Hematopoietic multipotent progenitor cell treated with erythropoietin and hydrocortisone succinate and interleukin-3 and kit ligand, for 6 days (in vitro differentiated cells): Measurements from ENCODE around the gene ARHGEF28.

Experiments
- DNase-seq: peaks from one replicate; pipeline ENCODE4 v3.0.0-alpha.2; 2015

Gene ARHGEF28, protein sequence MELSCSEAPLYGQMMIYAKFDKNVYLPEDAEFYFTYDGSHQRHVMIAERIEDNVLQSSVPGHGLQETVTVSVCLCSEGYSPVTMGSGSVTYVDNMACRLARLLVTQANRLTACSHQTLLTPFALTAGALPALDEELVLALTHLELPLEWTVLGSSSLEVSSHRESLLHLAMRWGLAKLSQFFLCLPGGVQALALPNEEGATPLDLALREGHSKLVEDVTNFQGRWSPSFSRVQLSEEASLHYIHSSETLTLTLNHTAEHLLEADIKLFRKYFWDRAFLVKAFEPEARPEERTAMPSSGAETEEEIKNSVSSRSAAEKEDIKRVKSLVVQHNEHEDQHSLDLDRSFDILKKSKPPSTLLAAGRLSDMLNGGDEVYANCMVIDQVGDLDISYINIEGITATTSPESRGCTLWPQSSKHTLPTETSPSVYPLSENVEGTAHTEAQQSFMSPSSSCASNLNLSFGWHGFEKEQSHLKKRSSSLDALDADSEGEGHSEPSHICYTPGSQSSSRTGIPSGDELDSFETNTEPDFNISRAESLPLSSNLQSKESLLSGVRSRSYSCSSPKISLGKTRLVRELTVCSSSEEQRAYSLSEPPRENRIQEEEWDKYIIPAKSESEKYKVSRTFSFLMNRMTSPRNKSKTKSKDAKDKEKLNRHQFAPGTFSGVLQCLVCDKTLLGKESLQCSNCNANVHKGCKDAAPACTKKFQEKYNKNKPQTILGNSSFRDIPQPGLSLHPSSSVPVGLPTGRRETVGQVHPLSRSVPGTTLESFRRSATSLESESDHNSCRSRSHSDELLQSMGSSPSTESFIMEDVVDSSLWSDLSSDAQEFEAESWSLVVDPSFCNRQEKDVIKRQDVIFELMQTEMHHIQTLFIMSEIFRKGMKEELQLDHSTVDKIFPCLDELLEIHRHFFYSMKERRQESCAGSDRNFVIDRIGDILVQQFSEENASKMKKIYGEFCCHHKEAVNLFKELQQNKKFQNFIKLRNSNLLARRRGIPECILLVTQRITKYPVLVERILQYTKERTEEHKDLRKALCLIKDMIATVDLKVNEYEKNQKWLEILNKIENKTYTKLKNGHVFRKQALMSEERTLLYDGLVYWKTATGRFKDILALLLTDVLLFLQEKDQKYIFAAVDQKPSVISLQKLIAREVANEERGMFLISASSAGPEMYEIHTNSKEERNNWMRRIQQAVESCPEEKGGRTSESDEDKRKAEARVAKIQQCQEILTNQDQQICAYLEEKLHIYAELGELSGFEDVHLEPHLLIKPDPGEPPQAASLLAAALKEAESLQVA (N-terminal part only)

GRCh38 chr5:73625944-73626811 is at the start of gene ARHGEF28:
Gene ARHGEF28 (plus strand): TSS chr5:73626196. CDS start chr5:73684852, 58,656 bp downstream.
- peak; percentile 73 for DNase-seq

DNA sequence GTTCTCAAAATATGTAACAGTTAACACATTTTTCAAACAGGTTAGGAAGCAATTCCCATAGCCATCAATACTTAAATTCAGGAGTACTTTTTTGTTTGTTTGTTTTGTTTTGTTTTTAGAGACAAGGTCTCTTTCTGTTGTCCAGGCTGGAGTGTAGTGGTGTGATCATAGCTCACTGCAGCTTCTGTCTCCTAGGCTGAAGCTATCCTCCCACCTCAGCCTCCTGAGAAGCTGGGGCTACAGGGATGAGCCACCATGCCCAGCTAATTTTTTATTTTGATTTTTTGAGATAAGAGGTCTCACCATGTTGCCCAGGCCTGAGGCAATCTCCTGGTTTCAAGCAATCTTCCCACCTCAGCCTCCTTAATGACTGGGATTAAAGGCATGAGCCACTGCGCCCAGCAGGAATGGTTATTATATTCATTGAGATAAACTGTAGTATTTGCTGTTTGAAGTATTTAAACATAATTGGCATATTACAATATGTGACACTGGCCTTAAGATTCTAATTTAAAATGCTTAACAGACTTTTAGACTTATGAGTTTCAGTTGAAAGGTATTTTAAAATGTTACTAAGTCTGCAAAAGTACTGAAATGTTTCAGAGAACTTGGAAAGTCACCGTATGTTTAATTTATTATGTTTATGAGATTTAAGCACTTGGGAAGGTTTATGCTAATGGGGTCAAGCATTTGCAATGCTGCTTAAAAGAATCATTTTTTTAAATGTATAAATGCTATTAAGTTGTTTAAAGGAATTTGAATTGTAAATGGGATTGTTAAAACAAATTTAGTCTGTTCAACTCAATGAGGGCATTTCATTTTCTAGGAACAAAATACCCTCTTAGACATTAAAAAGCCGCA is 43.5 kb upstream of the ARHGEF28 start:
- no peak for DNase-seq

GRCh38 chr5:73587923-73588322 is 38.1 kb upstream of the ARHGEF28 start:
- DNase-seq = no peak

GRCh38 chr5:73591102-73591695 is 34.8 kb upstream of the ARHGEF28 start:
- DNase-seq = peak; percentile 84

- no peak for DNase-seq
Observed at GRCh38 chr5:73591698-73592501, 34.1 kb upstream of the ARHGEF28 start.

DNA sequence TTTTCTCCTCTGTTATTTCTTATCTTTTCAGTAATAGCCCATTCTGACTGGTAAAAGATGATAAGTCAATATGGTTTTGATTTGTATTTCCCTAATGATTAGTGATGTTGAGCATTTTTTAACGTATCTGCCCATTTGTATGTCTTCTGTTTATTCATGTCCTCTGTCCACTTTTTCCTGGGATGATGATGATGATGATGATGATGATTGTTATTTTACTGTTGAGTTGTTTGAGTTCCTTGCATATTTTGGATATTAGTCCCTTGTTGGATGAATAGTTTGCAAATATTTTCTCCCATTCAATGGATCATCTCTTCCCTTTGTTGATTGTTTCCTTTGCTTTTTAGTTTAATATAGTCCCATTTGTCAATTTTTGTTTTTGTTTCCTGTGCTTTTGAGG is 33.4 kb upstream of the ARHGEF28 start:
- no peak for DNase-seq

GRCh38 chr5:73596705-73597328 is 29.2 kb upstream of the ARHGEF28 start:
- peak; percentile 82 for DNase-seq

GRCh38 chr5:73599380-73599779 is 26.6 kb upstream of the ARHGEF28 start:
- no peak for DNase-seq

GRCh38 chr5:73603998-73604397 is 22.0 kb upstream of the ARHGEF28 start:
- DNase-seq = no peak

- no peak for DNase-seq
Observed at GRCh38 chr5:73605223-73606087, 20.5 kb upstream of the ARHGEF28 start.

DNA sequence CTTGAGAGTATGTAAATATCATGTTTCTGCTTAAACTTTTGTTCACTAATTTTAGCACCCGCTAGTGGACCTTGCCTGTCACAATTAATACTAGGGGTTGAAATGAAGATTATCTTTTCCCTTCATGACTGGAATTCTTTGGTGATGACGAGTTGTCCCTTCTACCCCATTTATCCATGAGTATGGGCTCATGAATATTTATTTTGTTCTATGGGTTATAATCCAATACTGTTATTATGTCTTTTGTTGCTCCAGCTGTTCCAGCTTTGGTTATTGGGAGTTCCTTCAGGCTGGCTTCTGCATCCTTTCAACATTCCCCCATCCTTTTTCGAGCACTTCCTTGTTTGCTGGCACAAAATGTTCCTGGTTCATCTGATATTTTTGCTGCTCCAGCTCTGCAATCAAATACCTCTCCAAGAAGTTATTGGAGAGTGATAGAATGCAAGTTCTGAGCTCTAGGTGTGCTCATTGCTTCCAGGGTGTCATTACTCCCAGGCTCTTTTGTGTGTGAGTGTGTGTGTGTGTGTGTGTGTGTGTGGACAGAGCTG is 19.7 kb upstream of the ARHGEF28 start:
- no peak for DNase-seq

- DNase-seq = no peak
Observed at GRCh38 chr5:73607228-73607627, 18.8 kb upstream of the ARHGEF28 start.

DNA sequence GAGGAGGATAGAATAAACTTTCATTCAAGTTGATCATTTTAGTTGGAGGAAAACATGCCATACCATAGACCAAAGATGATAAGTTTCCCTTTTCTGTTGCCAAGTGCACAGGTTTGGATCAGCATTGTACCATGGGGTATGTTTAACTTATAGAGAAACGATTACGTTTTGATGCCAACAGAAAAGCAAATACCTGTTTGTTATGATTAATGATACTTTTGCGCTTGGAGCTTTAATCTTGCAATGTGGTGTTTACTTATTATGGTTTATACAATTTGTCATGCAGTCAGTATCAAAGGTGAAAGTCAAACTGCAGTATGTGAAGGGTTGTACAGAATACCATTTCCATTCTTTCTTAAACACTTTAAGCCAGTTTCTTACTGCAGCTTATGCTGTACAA is 13.2 kb upstream of the ARHGEF28 start:
- DNase-seq = no peak

DNA sequence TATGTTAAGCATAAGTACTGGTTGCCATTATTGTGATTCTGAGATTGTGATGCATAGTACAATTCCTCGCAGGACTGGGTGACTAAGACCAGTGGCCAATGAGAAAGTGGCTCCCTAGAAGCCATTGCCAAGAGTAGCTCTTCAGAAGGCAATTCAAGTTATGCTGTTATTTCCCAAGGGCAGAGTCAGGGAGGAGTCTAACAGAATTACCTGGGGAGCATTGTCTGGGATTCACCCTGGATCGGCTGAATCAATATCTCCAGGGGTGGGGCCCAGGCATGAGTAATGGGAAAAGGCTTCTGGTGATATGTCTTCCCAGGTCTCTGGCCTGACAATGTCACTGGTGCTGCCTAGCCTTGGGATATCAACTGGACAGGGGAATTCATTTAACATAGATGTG is 10.9 kb upstream of the ARHGEF28 start:
- DNase-seq = no peak

DNA sequence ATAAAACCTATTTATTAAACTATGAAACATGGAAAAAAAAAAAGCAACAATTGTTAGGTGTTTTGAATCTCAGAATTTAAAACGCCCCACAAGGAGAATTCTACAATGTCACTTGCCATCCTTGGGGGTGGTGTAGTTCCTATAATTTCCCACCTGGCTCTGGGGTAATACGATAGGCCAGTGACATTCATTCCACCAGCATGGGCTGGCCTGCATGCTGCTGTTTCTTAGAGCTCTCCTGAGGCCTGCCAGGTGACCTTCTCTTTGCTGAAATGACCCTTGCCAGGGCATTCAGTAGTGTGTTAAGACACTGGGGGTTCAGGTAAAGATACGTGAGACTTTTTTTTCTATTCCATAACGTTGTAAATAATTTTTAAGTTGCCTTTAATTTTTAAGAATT is 10.0 kb upstream of the ARHGEF28 start:
- DNase-seq = no peak

- DNase-seq = no peak
Observed at GRCh38 chr5:73617510-73618279, 8.3 kb upstream of the ARHGEF28 start.
